ENCODE data around the gene MEGF6.
A peak's percentile ranks its signal among the peaks of the same experiment; 100 is the strongest.

Gene MEGF6

DNA sequence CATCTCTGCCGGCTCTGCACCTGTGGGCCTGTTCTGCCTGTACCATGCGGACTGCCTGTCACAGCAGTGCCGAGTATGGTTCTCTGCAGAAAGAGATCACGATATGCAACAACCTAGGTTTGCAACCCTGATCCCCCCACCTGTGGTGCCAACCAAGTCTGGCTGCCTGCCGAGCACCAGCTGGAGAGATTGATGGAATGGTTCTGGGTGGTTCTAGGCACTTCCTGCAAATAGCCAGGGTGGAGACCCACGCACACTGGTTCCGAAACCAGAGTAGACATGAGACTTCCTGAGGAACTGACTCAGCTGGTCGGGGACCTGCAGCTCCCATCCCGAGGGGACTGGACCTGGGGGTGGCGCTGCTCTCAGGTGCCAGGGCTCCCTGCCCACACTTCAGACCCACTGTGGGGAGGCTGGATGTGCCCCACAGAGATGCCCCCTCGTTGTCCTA, 18.9 kb upstream of the MEGF6 start:
- no peak overlapping the region for H3K4me3 ChIP-seq (replicated peaks; ENCODE audit: low read depth, low read length)
- TF ChIP-seq, protein P1, sequence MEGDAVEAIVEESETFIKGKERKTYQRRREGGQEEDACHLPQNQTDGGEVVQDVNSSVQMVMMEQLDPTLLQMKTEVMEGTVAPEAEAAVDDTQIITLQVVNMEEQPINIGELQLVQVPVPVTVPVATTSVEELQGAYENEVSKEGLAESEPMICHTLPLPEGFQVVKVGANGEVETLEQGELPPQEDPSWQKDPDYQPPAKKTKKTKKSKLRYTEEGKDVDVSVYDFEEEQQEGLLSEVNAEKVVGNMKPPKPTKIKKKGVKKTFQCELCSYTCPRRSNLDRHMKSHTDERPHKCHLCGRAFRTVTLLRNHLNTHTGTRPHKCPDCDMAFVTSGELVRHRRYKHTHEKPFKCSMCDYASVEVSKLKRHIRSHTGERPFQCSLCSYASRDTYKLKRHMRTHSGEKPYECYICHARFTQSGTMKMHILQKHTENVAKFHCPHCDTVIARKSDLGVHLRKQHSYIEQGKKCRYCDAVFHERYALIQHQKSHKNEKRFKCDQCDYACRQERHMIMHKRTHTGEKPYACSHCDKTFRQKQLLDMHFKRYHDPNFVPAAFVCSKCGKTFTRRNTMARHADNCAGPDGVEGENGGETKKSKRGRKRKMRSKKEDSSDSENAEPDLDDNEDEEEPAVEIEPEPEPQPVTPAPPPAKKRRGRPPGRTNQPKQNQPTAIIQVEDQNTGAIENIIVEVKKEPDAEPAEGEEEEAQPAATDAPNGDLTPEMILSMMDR (IDR thresholded peaks at IDR 0.05; ENCODE audit: low read depth, low read length, missing control alignments) = no peak
- no peak for DNase-seq (ENCODE audit: extremely low read depth, low read depth)

DNA sequence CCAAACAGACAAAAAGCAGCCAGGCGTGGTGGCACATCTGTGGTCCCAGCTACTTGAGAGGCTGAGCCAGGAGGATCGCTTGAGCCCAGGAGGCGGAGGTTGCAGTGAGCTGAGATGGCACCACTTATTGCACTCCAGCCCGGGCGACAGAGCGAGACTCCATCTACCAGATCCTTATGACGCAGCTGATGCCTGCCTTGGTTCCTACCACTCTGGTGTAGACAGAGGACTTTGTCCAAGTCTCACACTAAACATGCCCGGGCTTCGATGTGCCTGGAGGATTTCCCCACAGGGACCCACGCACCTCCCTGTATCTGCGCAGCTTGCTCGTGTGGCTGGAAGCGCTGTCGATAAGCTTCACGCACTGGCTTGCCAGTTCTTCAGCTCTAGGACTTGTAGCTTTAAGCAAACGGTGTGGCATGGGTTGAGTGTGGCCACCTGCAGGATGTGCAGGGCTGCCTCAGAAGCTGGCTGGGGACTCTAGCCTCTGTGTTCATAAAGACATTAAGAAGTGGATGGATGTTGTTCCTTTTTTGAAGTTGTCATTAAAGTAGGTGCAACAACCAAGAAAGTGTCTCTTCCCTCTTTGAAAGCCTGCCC, 18.4 kb upstream of the MEGF6 start:
- TF ChIP-seq, protein P1 (IDR thresholded peaks at IDR 0.05; ENCODE audit: low read depth, low read length, missing control alignments) = no peak
- no peak for DNase-seq (ENCODE audit: extremely low read depth, low read depth)
- H3K4me3 ChIP-seq (replicated peaks; ENCODE audit: low read depth, low read length) = no peak overlapping the region

DNA sequence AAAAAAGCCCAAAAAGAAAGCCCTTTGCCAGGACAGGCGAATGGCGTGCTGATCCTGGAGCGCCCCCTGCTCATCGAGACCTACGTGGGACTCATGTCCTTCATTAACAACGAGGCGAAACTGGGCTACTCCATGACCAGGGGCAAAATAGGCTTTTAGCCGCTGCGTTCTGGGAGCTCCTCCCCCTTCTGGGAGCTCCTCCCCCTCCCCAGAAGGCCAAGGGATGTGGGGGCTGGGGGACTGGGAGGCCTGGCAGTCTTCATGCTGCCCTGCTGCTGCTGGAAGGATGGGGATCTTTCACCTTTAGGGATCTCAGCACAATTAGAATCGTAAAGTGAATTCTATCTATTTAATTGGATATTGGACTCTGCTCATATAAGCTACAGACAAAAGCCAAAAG, 17.1 kb upstream of the MEGF6 start:
- DNase-seq (ENCODE audit: extremely low read depth, low read depth) = no peak
- TF ChIP-seq, protein P1 (IDR thresholded peaks at IDR 0.05; ENCODE audit: low read depth, low read length, missing control alignments) = no peak
- no peak overlapping the region for H3K4me3 ChIP-seq (replicated peaks; ENCODE audit: low read depth, low read length)

DNA sequence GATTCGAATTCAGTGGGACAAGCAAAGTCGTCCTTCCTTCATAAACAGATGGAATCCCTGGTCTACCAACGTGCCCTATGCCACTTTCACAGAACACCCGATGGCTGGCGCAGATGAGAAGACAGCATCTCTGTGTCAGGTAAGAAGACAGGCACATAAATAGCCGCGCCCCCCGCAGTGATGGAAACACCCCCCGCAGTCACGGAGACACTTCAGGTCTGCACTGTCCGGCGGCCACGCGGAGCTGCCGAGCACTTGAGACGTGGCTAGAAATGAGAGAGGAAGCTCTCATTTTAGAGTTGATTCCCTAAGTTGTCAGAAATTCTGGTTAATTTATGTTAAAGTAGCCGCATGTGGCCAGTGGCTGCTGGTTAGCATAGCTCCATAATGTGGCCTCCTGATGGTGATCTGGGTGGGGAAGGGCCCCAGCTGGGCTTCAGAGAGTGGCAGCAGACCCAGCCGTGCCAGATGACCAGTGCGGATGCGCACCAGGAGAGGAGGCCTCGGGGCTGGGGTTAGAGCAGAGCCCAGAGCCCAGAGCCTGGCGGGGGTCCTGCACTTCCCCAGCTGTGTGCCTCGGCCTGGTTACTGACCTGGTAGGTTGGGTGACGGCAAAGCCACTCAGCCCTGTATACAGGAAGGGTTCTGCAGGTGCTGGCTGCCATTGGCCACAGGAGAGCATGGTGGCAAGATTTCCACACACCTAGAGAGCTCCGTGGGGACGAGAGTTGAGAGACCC, 16.4 kb upstream of the MEGF6 start:
- TF ChIP-seq, protein P1 (IDR thresholded peaks at IDR 0.05; ENCODE audit: low read depth, low read length, missing control alignments) = no peak
- DNase-seq (ENCODE audit: extremely low read depth, low read depth) = no peak
- no peak overlapping the region for H3K4me3 ChIP-seq (replicated peaks; ENCODE audit: low read depth, low read length)

DNA sequence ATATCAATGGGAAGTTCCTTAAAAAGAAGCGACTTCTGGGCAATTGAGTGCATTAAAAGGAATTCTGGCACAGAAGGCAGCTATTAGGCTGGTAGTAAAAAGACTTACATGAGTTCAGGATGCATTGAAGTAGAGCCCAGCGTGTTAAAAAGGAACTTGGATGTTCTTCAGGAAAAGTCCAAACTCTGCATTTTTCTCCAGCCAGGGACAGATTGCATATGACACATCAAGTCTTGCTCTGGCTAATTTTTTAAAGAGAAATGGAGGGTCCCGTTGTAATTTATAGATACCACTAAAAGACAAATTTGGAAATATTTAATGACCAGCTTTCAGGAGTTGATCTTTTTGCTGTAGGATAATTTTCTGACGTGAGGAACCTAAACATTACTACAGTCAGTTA, 14.7 kb upstream of the MEGF6 start:
- TF ChIP-seq, protein P1 (IDR thresholded peaks at IDR 0.05; ENCODE audit: low read depth, low read length, missing control alignments) = no peak
- peak overlapping the region; percentile 67 for H3K4me3 ChIP-seq (replicated peaks; ENCODE audit: low read depth, low read length)
- DNase-seq (ENCODE audit: extremely low read depth, low read depth) = no peak

DNA sequence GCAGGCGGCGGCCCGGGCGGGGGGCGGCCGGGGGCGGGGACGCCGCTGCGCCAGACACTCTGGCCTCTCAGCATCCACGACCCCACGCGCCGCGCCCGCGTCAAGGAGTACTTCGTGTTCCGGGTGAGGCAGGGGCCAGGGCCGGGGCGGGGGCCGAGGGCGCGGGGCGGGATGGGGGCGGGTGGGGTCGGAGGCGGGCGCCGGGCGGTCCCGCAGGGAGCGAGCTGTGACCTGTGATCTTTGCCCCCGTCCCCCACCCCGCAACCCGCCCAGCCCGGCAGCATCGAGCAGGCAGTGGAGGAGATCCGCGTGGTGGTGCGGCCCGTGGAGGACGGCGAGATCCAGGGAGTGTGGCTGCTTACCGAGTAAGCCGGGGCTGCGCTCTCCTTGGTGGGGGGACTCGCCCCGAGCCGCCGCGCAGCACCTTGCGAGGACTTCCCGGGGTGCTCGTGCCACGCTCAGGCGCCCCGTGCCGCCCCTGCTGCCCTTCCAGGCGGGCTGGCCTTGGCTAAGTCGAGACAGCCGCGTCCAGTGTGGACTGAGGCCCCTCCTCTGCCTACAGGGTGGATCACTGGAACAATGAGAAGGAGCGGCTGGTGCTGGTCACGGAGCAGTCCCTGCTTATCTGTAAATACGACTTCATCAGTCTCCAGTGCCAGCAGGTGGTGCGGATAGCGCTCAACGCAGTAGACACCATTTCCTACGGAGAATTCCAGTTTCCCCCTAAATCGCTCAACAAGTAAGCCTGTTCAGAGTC, 14.0 kb upstream of the MEGF6 start:
- peak overlapping the region; percentile 67 for H3K4me3 ChIP-seq (replicated peaks; ENCODE audit: low read depth, low read length)
- TF ChIP-seq, protein P1 (IDR thresholded peaks at IDR 0.05; ENCODE audit: low read depth, low read length, missing control alignments) = no peak

More for the DNA sequence above, 14.0 kb upstream of the MEGF6 start:
- no peak for DNase-seq (ENCODE audit: extremely low read depth, low read depth)

Data from HFF-Myc (cell line).